ENCODE measurements around the gene PHLPP2.

Gene PHLPP2, protein sequence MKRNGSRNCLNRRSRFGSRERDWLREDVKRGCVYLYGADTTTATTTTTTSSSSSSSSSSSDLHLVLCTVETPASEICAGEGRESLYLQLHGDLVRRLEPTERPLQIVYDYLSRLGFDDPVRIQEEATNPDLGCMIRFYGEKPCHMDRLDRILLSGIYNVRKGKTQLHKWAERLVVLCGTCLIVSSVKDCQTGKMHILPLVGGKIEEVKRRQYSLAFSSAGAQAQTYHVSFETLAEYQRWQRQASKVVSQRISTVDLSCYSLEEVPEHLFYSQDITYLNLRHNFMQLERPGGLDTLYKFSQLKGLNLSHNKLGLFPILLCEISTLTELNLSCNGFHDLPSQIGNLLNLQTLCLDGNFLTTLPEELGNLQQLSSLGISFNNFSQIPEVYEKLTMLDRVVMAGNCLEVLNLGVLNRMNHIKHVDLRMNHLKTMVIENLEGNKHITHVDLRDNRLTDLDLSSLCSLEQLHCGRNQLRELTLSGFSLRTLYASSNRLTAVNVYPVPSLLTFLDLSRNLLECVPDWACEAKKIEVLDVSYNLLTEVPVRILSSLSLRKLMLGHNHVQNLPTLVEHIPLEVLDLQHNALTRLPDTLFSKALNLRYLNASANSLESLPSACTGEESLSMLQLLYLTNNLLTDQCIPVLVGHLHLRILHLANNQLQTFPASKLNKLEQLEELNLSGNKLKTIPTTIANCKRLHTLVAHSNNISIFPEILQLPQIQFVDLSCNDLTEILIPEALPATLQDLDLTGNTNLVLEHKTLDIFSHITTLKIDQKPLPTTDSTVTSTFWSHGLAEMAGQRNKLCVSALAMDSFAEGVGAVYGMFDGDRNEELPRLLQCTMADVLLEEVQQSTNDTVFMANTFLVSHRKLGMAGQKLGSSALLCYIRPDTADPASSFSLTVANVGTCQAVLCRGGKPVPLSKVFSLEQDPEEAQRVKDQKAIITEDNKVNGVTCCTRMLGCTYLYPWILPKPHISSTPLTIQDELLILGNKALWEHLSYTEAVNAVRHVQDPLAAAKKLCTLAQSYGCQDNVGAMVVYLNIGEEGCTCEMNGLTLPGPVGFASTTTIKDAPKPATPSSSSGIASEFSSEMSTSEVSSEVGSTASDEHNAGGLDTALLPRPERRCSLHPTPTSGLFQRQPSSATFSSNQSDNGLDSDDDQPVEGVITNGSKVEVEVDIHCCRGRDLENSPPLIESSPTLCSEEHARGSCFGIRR (N-terminal part only)

DNA sequence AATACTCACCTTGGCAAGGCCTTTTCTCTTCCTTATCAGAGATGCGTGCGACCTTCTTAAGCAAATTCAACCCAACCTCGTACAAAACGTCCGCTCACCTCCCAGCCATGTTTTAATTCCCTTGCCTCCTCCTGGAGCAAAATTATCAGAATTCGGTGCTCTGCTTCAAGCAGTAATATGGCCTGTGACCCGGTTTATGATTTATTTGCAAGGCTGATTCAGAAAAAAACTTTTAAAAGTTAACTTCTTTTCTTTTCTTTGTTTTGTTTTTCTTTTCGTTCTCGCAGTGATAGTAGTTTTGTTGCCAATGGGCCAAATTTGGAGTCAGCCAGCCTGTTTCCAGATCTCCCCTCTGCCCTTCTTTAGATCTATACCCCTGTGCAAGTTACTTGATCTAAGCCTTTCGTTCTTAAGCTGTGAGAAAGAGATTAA is at the start of gene PHLPP2:
TSS of gene PHLPP2 (minus strand) at position 382 of the 432 bp plus-strand sequence. CDS start 9,906 bp downstream, outside the sequence.
- Histone ChIP-seq H3K9ac (ENCODE audit: low read length) (peak within 1 kb of the TSS; percentile 78), H3K27ac (ENCODE audit: low read depth, low read length, poor library complexity, severe bottlenecking) (peak within 1 kb of the TSS; percentile 40), H3F3A (ENCODE audit: insufficient read depth, low read length) (no peaks in the 10 kb centered on the region), H3K9me2 (ENCODE audit: low read depth, low read length) (no peaks in the 10 kb centered on the region), H3K4me2 (ENCODE audit: low read length) (peak within 1 kb of the TSS; percentile 96), H4K20me1 (ENCODE audit: insufficient read depth, low read length) (no peaks in the 10 kb centered on the region), H3K4me3 (ENCODE audit: low read depth, low read length, poor library complexity, severe bottlenecking) (peak within 1 kb of the TSS; percentile 96), H3K79me2 (ENCODE audit: insufficient read depth, low read length) (peaks cover 4% of the 10 kb centered on the region; the same call in 1 of the 2 replicates), H3K36me3 (ENCODE audit: insufficient read depth, low read length) (no peaks in the 10 kb centered on the region), H2AFZ (ENCODE audit: low read length) (peak within 1 kb of the TSS; percentile 78; the same call in 1 of the 2 replicates), H3K4me1 (ENCODE audit: insufficient read depth, low read length, severe bottlenecking) (peaks cover 32% of the 10 kb centered on the region), H3K27me3 (ENCODE audit: insufficient read depth, low read length) (no peaks in the 10 kb centered on the region), H3K9me3 (ENCODE audit: low read length) (no peaks in the 10 kb centered on the region)
- TF ChIP-seq, protein P1, sequence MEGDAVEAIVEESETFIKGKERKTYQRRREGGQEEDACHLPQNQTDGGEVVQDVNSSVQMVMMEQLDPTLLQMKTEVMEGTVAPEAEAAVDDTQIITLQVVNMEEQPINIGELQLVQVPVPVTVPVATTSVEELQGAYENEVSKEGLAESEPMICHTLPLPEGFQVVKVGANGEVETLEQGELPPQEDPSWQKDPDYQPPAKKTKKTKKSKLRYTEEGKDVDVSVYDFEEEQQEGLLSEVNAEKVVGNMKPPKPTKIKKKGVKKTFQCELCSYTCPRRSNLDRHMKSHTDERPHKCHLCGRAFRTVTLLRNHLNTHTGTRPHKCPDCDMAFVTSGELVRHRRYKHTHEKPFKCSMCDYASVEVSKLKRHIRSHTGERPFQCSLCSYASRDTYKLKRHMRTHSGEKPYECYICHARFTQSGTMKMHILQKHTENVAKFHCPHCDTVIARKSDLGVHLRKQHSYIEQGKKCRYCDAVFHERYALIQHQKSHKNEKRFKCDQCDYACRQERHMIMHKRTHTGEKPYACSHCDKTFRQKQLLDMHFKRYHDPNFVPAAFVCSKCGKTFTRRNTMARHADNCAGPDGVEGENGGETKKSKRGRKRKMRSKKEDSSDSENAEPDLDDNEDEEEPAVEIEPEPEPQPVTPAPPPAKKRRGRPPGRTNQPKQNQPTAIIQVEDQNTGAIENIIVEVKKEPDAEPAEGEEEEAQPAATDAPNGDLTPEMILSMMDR (IDR thresholded peaks at IDR 0.05; ENCODE audit: low read length), result no peak
- TF ChIP-seq EZH2 (IDR thresholded peaks at IDR 0.05; ENCODE audit: borderline replicate concordance, low read length), result no peak

DNA sequence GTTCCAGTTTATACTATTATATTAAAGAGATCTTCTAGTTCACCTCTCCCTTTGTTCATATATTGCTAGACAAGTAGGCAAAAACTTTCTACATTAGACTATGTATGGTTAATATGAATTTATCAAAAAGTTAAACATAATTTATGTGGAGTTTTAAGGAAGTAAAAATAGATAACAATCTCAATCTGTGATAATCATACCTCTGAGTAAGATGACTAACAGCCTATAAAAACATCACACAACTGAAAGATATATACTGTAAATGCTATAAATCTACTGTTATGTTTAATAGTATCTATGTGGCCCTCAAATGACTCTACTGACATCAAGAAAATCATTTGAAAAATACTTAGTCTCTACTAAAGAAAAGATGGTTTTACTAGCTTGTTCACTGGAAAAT is 47.1 kb upstream of the PHLPP2 start:
- Histone ChIP-seq H3K4me3 (ENCODE audit: low read depth, low read length, poor library complexity, severe bottlenecking) (no peak overlapping the region), H2AFZ (ENCODE audit: low read length) (no peak overlapping the region), H4K20me1 (ENCODE audit: insufficient read depth, low read length) (no peaks in the 10 kb centered on the region), H3K9me3 (ENCODE audit: low read length) (peaks cover 4% of the 10 kb centered on the region; the same call in 1 of the 2 replicates), H3K4me2 (ENCODE audit: low read length) (no peak overlapping the region), H3K79me2 (ENCODE audit: insufficient read depth, low read length) (no peaks in the 10 kb centered on the region), H3K27me3 (ENCODE audit: insufficient read depth, low read length) (no peaks in the 10 kb centered on the region), H3K9me2 (ENCODE audit: low read depth, low read length) (no peaks in the 10 kb centered on the region), H3K36me3 (ENCODE audit: insufficient read depth, low read length) (peaks cover 83% of the 10 kb centered on the region), H3K4me1 (ENCODE audit: insufficient read depth, low read length, severe bottlenecking) (peaks cover 3% of the 10 kb centered on the region), H3K27ac (ENCODE audit: low read depth, low read length, poor library complexity, severe bottlenecking) (no peak overlapping the region), H3F3A (ENCODE audit: insufficient read depth, low read length) (no peaks in the 10 kb centered on the region), H3K9ac (ENCODE audit: low read length) (no peak overlapping the region)
- no peak for TF ChIP-seq EZH2 (IDR thresholded peaks at IDR 0.05; ENCODE audit: borderline replicate concordance, low read length)
- TF ChIP-seq, protein P1 (IDR thresholded peaks at IDR 0.05; ENCODE audit: low read length), result no peak

DNA sequence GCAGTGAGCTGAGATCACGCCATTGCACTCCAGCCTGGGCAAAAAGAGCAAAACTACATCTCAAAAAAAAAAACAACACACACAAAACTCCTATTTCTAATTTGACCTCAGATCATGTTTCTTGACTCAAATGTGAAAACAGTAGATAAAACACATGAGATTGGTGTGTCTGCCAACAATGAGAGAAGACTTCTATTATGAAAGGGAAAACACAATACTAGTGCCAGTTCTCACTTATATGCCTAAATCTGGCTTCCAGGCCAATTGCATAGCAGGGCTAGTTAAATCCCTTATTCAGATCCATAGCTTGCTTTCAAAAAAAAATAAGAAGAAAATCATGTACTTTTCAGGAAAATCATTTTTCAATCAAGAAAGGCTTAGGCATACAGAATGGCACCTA is 44.7 kb upstream of the PHLPP2 start:
- no peaks in the 10 kb centered on the region for H3K27me3 ChIP-seq (ENCODE audit: insufficient read depth, low read length)
- no peak overlapping the region for H2AFZ ChIP-seq (ENCODE audit: low read length)
- peaks cover 72% of the 10 kb centered on the region for H3K36me3 ChIP-seq (ENCODE audit: insufficient read depth, low read length)
- no peaks in the 10 kb centered on the region for H3K4me1 ChIP-seq (ENCODE audit: insufficient read depth, low read length, severe bottlenecking)
- H3K9ac ChIP-seq (ENCODE audit: low read length), result no peak overlapping the region
- no peak overlapping the region for H3K4me2 ChIP-seq (ENCODE audit: low read length)
- peaks cover 4% of the 10 kb centered on the region; the same call in 1 of the 2 replicates for H3K9me3 ChIP-seq (ENCODE audit: low read length)
- no peaks in the 10 kb centered on the region for H3K79me2 ChIP-seq (ENCODE audit: insufficient read depth, low read length)
- TF ChIP-seq, protein P1 (IDR thresholded peaks at IDR 0.05; ENCODE audit: low read length), result no peak
- TF ChIP-seq EZH2 (IDR thresholded peaks at IDR 0.05; ENCODE audit: borderline replicate concordance, low read length), result no peak
- no peaks in the 10 kb centered on the region for H3F3A ChIP-seq (ENCODE audit: insufficient read depth, low read length)
- H3K27ac ChIP-seq (ENCODE audit: low read depth, low read length, poor library complexity, severe bottlenecking), result no peak overlapping the region
- H3K4me3 ChIP-seq (ENCODE audit: low read depth, low read length, poor library complexity, severe bottlenecking), result no peak overlapping the region
- no peaks in the 10 kb centered on the region for H3K9me2 ChIP-seq (ENCODE audit: low read depth, low read length)
- no peaks in the 10 kb centered on the region for H4K20me1 ChIP-seq (ENCODE audit: insufficient read depth, low read length)

Measured in OCI-LY1 (cell line).